ENCODE data around the gene LIMS2. TPM values are rescaled to one million over a fixed set of nuclear protein-coding genes. Genes with fewer than 3 reads are reported as not detected.

The LIMS2 gene
- total RNA-seq, 1 donor from 2014 or later = 6.2 TPM

DNA sequence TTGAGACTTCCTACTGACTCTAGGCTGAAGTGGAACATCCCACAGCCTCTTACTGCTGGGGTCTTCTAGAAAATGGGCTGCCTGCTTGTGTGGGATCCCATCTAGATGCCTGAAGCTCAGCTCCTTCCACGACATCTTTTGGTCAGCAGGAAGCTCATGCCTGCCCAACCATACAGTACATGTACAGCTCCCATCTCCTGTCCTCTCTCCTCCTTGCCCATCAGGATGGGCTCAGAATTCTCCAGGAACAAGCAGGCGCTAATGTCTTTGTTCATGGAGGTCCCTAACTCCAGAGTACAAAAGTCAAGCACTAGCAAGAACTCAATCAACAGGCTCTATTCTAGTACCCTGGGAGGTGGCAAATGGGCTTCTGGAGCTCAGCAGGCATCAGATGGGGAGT lies 61.1 kb downstream of the LIMS2 start:
- DNase-seq (ENCODE audit: low spot score, unreplicated experiment) = no peak
- no peaks in the 10 kb centered on the region for H3K4me1 Mint-ChIP-seq (ENCODE audit: low read depth)
- TF ChIP-seq, protein P1, sequence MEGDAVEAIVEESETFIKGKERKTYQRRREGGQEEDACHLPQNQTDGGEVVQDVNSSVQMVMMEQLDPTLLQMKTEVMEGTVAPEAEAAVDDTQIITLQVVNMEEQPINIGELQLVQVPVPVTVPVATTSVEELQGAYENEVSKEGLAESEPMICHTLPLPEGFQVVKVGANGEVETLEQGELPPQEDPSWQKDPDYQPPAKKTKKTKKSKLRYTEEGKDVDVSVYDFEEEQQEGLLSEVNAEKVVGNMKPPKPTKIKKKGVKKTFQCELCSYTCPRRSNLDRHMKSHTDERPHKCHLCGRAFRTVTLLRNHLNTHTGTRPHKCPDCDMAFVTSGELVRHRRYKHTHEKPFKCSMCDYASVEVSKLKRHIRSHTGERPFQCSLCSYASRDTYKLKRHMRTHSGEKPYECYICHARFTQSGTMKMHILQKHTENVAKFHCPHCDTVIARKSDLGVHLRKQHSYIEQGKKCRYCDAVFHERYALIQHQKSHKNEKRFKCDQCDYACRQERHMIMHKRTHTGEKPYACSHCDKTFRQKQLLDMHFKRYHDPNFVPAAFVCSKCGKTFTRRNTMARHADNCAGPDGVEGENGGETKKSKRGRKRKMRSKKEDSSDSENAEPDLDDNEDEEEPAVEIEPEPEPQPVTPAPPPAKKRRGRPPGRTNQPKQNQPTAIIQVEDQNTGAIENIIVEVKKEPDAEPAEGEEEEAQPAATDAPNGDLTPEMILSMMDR (IDR thresholded peaks at IDR 0.05; ENCODE audit: unreplicated experiment) = no peak
- H3K27ac Mint-ChIP-seq = no peak overlapping the region
- H3K9me3 Mint-ChIP-seq (ENCODE audit: low read depth) = peaks cover 14% of the 10 kb centered on the region
- peaks cover 8% of the 10 kb centered on the region for H3K27me3 Mint-ChIP-seq
- peaks cover 2% of the 10 kb centered on the region for H3K36me3 Mint-ChIP-seq (ENCODE audit: insufficient read depth)
- no peak overlapping the region for H3K4me3 Mint-ChIP-seq (ENCODE audit: low read depth)

- peaks cover 11% of the 10 kb centered on the region for H3K9me3 Mint-ChIP-seq (ENCODE audit: low read depth)
- DNase-seq (ENCODE audit: low spot score, unreplicated experiment) = no peak
- H3K27me3 Mint-ChIP-seq = peaks cover 4% of the 10 kb centered on the region
- TF ChIP-seq, protein P1 (IDR thresholded peaks at IDR 0.05; ENCODE audit: unreplicated experiment) = no peak
- H3K4me3 Mint-ChIP-seq (ENCODE audit: low read depth) = no peak overlapping the region
- H3K4me1 Mint-ChIP-seq (ENCODE audit: low read depth) = no peaks in the 10 kb centered on the region
- H3K27ac Mint-ChIP-seq = no peak overlapping the region
- H3K36me3 Mint-ChIP-seq (ENCODE audit: insufficient read depth) = peaks cover 2% of the 10 kb centered on the region
Observed at GRCh38 chr2:127612111-127612822, 63.1 kb downstream of the LIMS2 start.

DNA sequence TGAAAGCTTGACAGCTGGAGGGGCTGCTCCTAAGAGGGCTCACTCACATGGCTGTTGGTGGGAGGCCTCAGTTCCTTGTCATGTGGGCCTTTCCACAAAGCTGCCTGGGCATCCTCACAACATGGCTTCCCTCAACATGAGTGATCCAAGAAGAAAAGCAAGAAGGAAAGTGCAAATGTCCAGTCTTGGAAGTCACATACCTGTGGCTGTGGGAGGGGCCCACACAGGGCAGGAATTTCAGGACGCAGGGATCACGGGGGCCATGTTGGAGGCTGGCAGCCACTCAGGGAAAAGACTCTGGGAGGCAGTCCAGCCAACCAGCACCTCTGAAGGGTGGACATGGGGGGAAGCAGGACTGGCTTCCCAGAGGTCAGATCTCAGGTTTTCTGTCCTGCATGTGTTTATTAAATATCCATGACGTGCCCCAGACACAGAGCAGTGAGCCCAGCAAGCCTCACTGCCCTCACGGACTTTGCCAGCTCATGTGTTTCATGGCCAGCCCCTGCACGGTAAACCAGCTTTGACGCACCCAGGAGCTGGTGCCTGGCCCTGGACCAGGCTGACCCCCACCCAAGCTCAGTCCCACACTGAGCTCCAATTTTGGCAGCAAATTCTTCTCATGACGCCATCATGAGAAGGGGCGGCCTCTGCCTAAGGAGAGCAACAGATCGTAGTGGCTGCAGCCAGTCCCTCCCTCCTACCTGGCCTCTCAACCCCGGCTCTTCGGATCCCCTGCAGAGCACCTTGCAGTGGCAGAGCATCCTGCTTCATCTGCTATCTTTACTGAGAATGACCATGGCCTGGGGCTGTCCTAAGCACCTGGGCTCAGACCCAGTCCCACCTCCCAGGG lies 64.0 kb downstream of the LIMS2 start:
- peaks cover 11% of the 10 kb centered on the region for H3K9me3 Mint-ChIP-seq (ENCODE audit: low read depth)
- H3K36me3 Mint-ChIP-seq (ENCODE audit: insufficient read depth) = peaks cover 2% of the 10 kb centered on the region
- DNase-seq (ENCODE audit: low spot score, unreplicated experiment) = no peak
- no peak overlapping the region for H3K4me3 Mint-ChIP-seq (ENCODE audit: low read depth)
- H3K27ac Mint-ChIP-seq = no peak overlapping the region
- TF ChIP-seq, protein P1 (IDR thresholded peaks at IDR 0.05; ENCODE audit: unreplicated experiment) = no peak
- no peaks in the 10 kb centered on the region for H3K27me3 Mint-ChIP-seq
- no peaks in the 10 kb centered on the region for H3K4me1 Mint-ChIP-seq (ENCODE audit: low read depth)

- Mint-ChIP-seq H3K4me1 (ENCODE audit: low read depth) (no peaks in the 10 kb centered on the region), H3K27ac (no peak overlapping the region), H3K27me3 (no peaks in the 10 kb centered on the region), H3K9me3 (ENCODE audit: low read depth) (peaks cover 11% of the 10 kb centered on the region), H3K36me3 (ENCODE audit: insufficient read depth) (peaks cover 2% of the 10 kb centered on the region), H3K4me3 (ENCODE audit: low read depth) (no peak overlapping the region)
- TF ChIP-seq, protein P1 (IDR thresholded peaks at IDR 0.05; ENCODE audit: unreplicated experiment) = no peak
- no peak for DNase-seq (ENCODE audit: low spot score, unreplicated experiment)
Observed at GRCh38 chr2:127610561-127610960, 64.8 kb downstream of the LIMS2 start.

DNA sequence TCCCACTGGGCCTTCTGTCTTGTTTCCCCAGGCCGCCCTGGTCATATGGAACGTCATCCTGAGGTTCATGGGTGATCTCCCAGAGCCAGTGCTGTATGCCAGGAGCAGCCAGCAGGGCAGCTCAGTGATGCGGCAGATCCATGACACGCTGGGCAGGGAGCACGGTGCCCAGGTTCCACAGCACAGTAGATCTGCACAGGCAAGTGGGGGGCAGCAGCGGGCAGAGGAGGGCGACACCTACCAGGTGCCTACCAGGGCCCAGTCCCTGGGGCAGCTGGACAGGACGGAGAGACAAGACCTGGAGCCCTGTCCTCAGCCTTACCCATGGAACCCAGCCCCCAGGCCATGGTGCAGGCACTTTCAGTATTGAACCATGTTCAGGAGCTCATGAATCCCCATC lies 65.5 kb downstream of the LIMS2 start:
- H3K27me3 Mint-ChIP-seq = peaks cover 2% of the 10 kb centered on the region
- no peak for DNase-seq (ENCODE audit: low spot score, unreplicated experiment)
- TF ChIP-seq, protein P1 (IDR thresholded peaks at IDR 0.05; ENCODE audit: unreplicated experiment) = no peak
- H3K4me1 Mint-ChIP-seq (ENCODE audit: low read depth) = no peaks in the 10 kb centered on the region
- no peak overlapping the region for H3K27ac Mint-ChIP-seq
- peaks cover 2% of the 10 kb centered on the region for H3K36me3 Mint-ChIP-seq (ENCODE audit: insufficient read depth)
- peaks cover 11% of the 10 kb centered on the region for H3K9me3 Mint-ChIP-seq (ENCODE audit: low read depth)
- no peak overlapping the region for H3K4me3 Mint-ChIP-seq (ENCODE audit: low read depth)
